Neural cell (in vitro differentiated cells): ENCODE data around the gene CHERP. TPM values are rescaled to one million over a fixed set of nuclear protein-coding genes. Genes with fewer than 3 reads are reported as not detected.
"Not testable (repeated sequence)": the region's sequence is repeated elsewhere in the genome, so short reads cannot be mapped to it uniquely, and the experiment has no call there.

Experiments used
- H2AFZ ChIP-seq: fragments of 200-600, 300-800 bp; sonication (generic), shearing (Covaris generic); 2 replicates; pipeline ENCODE4 v1.6.0; 2014; ENCODE audit warnings: low read depth, mild to moderate bottlenecking, antibody characterized with exemption, low read length, moderate library complexity
- H3F3A ChIP-seq: fragments of 200-600 bp; shearing (Covaris generic); 2 replicates; pipeline ENCODE4 v1.6.1; 2016; ENCODE audit warnings: mild to moderate bottlenecking, moderate library complexity, mixed read lengths, antibody characterized with exemption, low read length; ENCODE audit not compliant: insufficient read depth, poor library complexity, severe bottlenecking
- H3K27ac ChIP-seq: fragments of 200-600, 300-800 bp; sonication (generic), shearing (Covaris generic); 2 replicates; pipeline ENCODE4 v1.5.1; 2014; ENCODE audit warnings: mild to moderate bottlenecking, low read length, moderate library complexity
- H3K27me3 ChIP-seq: fragments of 300-800, 200-600 bp; sonication (generic), shearing (Covaris generic); 2 replicates; pipeline ENCODE4 v1.6.0; 2014; ENCODE audit warnings: mild to moderate bottlenecking, low read depth, low read length, moderate library complexity; ENCODE audit not compliant: insufficient read depth
- H3K36me3 ChIP-seq: fragments of 300-800, 200-600 bp; sonication (generic), shearing (Covaris generic); 2 replicates; pipeline ENCODE4 v1.5.1; 2014; ENCODE audit warnings: mild to moderate bottlenecking, antibody characterized with exemption, low read length, moderate library complexity; ENCODE audit not compliant: insufficient read depth
- H3K4me2 ChIP-seq: fragments of 300-800, 200-600 bp; sonication (generic), shearing (Covaris generic); 2 replicates; pipeline ENCODE4 v1.6.0; 2014; ENCODE audit warnings: mild to moderate bottlenecking, low read length
- H3K4me3 ChIP-seq: fragments of 300-800, 200-600 bp; sonication (generic), shearing (Covaris generic); 2 replicates; pipeline ENCODE4 v1.5.1; 2014; ENCODE audit warnings: mild to moderate bottlenecking, low read length, moderate library complexity
- H3K79me2 ChIP-seq: fragments of 200-600 bp; shearing (Covaris generic); replicated peaks from 2 replicates; pipeline ENCODE4 v1.6.0; 2014; ENCODE audit warnings: mild to moderate bottlenecking, low read length, moderate library complexity; ENCODE audit not compliant: insufficient read depth
- H3K9ac ChIP-seq: fragments of 300-800, 200-600 bp; sonication (generic), shearing (Covaris generic); 2 replicates; pipeline ENCODE4 v1.6.1; 2016; ENCODE audit warnings: mild to moderate bottlenecking, low read length, mixed read lengths
- H3K9me2 ChIP-seq: fragments of 200-600 bp; shearing (Covaris generic); 2 replicates; pipeline ENCODE4 v1.6.1; 2016; ENCODE audit warnings: mild to moderate bottlenecking, low read length, mixed read lengths; ENCODE audit not compliant: insufficient read depth
- H3K9me3 ChIP-seq: fragments of 200-600, 300-800 bp; sonication (generic), shearing (Covaris generic); 2 replicates; pipeline ENCODE4 v1.6.1; 2016; ENCODE audit warnings: mild to moderate bottlenecking, mixed run types, low read length, moderate library complexity, mixed read lengths
- H4K20me1 ChIP-seq: fragments of 200-600 bp; shearing (Covaris generic); 2 replicates; pipeline ENCODE4 v1.6.1; 2016; ENCODE audit warnings: mild to moderate bottlenecking, mixed run types; ENCODE audit not compliant: insufficient read depth
- EP300 ChIP-seq: fragments of 450-650 bp; conservative IDR thresholded peaks from 2 replicates; pipeline ENCODE4 v1.6.1; 2014; ENCODE audit warnings: antibody characterized with exemption, mild to moderate bottlenecking, moderate library complexity; ENCODE audit not compliant: poor library complexity, severe bottlenecking
- MXI1 ChIP-seq: fragments of 450-650 bp; conservative IDR thresholded peaks from 2 replicates; pipeline ENCODE4 v1.6.1; 2014; ENCODE audit warnings: antibody characterized with exemption, mild to moderate bottlenecking; ENCODE audit not compliant: poor library complexity, severe bottlenecking
- RAD21 ChIP-seq: fragments of 450-650 bp; conservative IDR thresholded peaks from 2 replicates; pipeline ENCODE4 v1.6.1; 2014; ENCODE audit warnings: antibody characterized with exemption, mild to moderate bottlenecking, moderate library complexity
- SMC3 ChIP-seq: fragments of 450-650 bp; conservative IDR thresholded peaks from 2 replicates; pipeline ENCODE4 v1.6.1; 2014; ENCODE audit warnings: antibody characterized with exemption, mild to moderate bottlenecking, moderate library complexity; ENCODE audit not compliant: poor library complexity
- TAF1 ChIP-seq: IDR thresholded peaks from 2 replicates; pipeline ENCODE4 v1.6.1; 2012; ENCODE audit warnings: low read depth
- polyA plus RNA-seq: library from polyadenylated mRNA; depleted of rRNA; stranded (reverse); fragments of >200 nt; gene quantifications from 2 replicates; pipeline ENCODE4 v1.2.3, GENCODE V29; 2014
- TF ChIP-seq, protein P1 (sequence below): IDR thresholded peaks from 2 replicates; pipeline ENCODE4 v1.6.1; 2012; ENCODE audit warnings: borderline replicate concordance

CHERP gene
- polyA plus RNA-seq, 1 donor from 2014 or later, result 5.4 TPM

GRCh38 chr19:16554776-16555175 lies 12.5 kb upstream of the CHERP start:
- Histone ChIP-seq H4K20me1 (no peaks in the 10 kb centered on the region), H3K9ac (no peak overlapping the region), H3K27ac (no peak overlapping the region), H3K4me2 (no peak overlapping the region), H3F3A (no peaks in the 10 kb centered on the region), H3K36me3 (no peaks in the 10 kb centered on the region), H3K9me3 (no peaks in the 10 kb centered on the region), H3K4me3 (no peak overlapping the region), H3K27me3 (no peaks in the 10 kb centered on the region), H3K79me2 (no peaks in the 10 kb centered on the region), H2AFZ (no peak overlapping the region), H3K9me2 (no peaks in the 10 kb centered on the region)
- TF ChIP-seq MXI1 (no peak), SMC3 (no peak), TAF1 (no peak), EP300 (no peak), RAD21 (no peak)

DNA sequence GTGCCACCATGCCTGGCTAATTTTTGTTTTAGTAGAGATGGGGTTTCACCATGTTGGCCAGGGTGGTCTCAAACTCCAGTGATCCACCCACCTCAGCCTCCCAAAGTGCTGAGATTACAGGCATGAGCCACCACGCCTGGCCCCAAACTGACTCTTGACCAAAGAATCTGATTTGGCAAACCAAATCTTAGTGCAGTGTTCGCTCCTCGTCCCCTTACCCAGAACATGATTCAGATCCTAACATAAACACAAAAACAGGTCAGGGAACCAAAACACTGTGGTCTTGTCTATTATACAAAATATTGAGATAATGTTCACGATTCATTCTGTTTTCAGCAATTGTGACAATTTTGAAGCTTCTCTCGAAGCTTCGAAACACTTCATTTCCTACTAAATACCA lies 9.7 kb upstream of the CHERP start:
- not testable (repeated sequence) for H3K9ac ChIP-seq, H3K27ac ChIP-seq, H4K20me1 ChIP-seq, H3K79me2 ChIP-seq, H3K9me2 ChIP-seq, H3K4me3 ChIP-seq, H2AFZ ChIP-seq, H3K27me3 ChIP-seq, H3K36me3 ChIP-seq, H3K4me2 ChIP-seq, H3F3A ChIP-seq, H3K9me3 ChIP-seq

DNA sequence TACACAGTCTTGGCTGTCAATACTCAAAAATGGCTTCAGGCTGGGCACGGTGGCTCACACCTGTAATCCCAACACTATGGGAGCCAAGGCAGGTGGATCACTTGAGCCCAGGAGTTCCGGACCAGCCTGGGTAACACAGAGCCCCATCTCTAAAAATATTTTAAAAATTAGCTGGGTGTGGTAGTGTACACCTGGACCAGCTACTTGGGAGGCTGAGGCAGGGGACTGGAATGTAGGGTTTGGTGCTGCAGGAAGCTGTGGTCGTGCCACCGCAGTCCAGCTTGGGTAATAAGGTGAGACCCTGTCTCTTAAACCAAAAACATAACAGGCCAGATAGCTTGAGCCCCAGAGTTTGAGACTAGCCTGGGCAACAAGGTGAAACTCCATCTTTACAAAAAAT lies 6.7 kb upstream of the CHERP start:
- Histone ChIP-seq H3K9me2 (no peaks in the 10 kb centered on the region), H4K20me1 (no peaks in the 10 kb centered on the region), H3F3A (no peaks in the 10 kb centered on the region), H3K36me3 (no peaks in the 10 kb centered on the region), H3K27ac (no peak overlapping the region), H2AFZ (no peak overlapping the region), H3K27me3 (no peaks in the 10 kb centered on the region), H3K9me3 (no peaks in the 10 kb centered on the region), H3K79me2 (peaks cover 5% of the 10 kb centered on the region), H3K9ac (no peak overlapping the region), H3K4me2 (no peak overlapping the region), H3K4me3 (no peak overlapping the region)
- TF ChIP-seq, protein P1, sequence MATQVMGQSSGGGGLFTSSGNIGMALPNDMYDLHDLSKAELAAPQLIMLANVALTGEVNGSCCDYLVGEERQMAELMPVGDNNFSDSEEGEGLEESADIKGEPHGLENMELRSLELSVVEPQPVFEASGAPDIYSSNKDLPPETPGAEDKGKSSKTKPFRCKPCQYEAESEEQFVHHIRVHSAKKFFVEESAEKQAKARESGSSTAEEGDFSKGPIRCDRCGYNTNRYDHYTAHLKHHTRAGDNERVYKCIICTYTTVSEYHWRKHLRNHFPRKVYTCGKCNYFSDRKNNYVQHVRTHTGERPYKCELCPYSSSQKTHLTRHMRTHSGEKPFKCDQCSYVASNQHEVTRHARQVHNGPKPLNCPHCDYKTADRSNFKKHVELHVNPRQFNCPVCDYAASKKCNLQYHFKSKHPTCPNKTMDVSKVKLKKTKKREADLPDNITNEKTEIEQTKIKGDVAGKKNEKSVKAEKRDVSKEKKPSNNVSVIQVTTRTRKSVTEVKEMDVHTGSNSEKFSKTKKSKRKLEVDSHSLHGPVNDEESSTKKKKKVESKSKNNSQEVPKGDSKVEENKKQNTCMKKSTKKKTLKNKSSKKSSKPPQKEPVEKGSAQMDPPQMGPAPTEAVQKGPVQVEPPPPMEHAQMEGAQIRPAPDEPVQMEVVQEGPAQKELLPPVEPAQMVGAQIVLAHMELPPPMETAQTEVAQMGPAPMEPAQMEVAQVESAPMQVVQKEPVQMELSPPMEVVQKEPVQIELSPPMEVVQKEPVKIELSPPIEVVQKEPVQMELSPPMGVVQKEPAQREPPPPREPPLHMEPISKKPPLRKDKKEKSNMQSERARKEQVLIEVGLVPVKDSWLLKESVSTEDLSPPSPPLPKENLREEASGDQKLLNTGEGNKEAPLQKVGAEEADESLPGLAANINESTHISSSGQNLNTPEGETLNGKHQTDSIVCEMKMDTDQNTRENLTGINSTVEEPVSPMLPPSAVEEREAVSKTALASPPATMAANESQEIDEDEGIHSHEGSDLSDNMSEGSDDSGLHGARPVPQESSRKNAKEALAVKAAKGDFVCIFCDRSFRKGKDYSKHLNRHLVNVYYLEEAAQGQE, result no peak
- no peak for TF ChIP-seq EP300
